Spinal cord (tissue), 10 donors: ENCODE data around the gene LOX. TPM values are rescaled to one million over a fixed set of nuclear protein-coding genes. Genes with fewer than 3 reads are reported as not detected.

Experiments
- DNase-seq, 6 donors: peaks; one replicate each; pipeline versions ENCODE4 v3.0.0 to v3.0.0-alpha.2; 2013 to 2015; ENCODE audit warnings: low spot score in 6 of 6, low read depth in 4 of 6
- H3K27ac ChIP-seq: one replicate; pipeline ENCODE4 v1.5.1; 2013; ENCODE audit warnings: low read depth, low read length, control low read depth
- H3K27me3 ChIP-seq: one replicate; pipeline ENCODE4 v1.6.1; 2013; ENCODE audit warnings: low read length; ENCODE audit not compliant: control insufficient read depth, insufficient read depth
- H3K36me3 ChIP-seq: one replicate; pipeline ENCODE4 v1.6.1; 2013; ENCODE audit warnings: low read length; ENCODE audit not compliant: control insufficient read depth, insufficient read depth
- H3K4me1 ChIP-seq: one replicate; pipeline ENCODE4 v1.6.1; 2013; ENCODE audit warnings: low read length; ENCODE audit not compliant: control insufficient read depth, insufficient read depth
- H3K4me3 ChIP-seq: one replicate; pipeline ENCODE4 v1.5.1; 2013; ENCODE audit warnings: low read depth, low read length, control low read depth
- H3K9me3 ChIP-seq: one replicate; pipeline ENCODE4 v1.6.1; 2013; ENCODE audit warnings: low read length; ENCODE audit not compliant: control insufficient read depth, insufficient read depth
- WGBS: methylation state at CpG from one replicate; pipeline ENCODE4 v1.1.5; 2013; ENCODE audit warnings: missing lambda C conversion rate; ENCODE audit not compliant: insufficient coverage; 5-methylcytosine and 5-hydroxymethylcytosine counted together
- long read RNA-seq, 4 donors: transcript quantifications; one replicate each; lab custom pipeline, GENCODE V29; 2026
- polyA plus RNA-seq, 2 donors: library from polyadenylated mRNA; unstranded; fragments of 120-200 nt; gene quantifications; one replicate each; pipeline ENCODE4 v1.2.1, GENCODE V29; 2013; ENCODE audit not compliant: insufficient read length in 2 of 2
- total RNA-seq, 2 donors: library from RNA; depleted of rRNA in 1 of 2; stranded (reverse); fragments of 120-200 nt in 1 of 2; fragments of >200 nt in 1 of 2; gene quantifications; one replicate each; pipeline versions ENCODE4 v1.2.3 to v1.2.4, GENCODE V29; 2013 to 2014
- donor health status: healthy.

The LOX gene
- 10 to 100 TPM; 22.5 to 88.1 TPM for total RNA-seq
- polyA plus RNA-seq, result 10 to 100 TPM in 1 of 2 donors, 1 to 10 TPM in 1; 10.0 to 18.0 TPM
- long read RNA-seq, donor 1, full-length matches to known transcripts, result 3 of 3 reads
- long read RNA-seq, donor 1, partial matches to known transcripts, result 0 of 3 reads
- long read RNA-seq, donor 1, other reads (novel, unspliced or antisense), result 0 of 3 reads
- long read RNA-seq, donor 2, result 0 reads
- long read RNA-seq, donor 3, full-length matches to known transcripts, result 2 of 2 reads
- long read RNA-seq, donor 3, partial matches to known transcripts, result 0 of 2 reads
- long read RNA-seq, donor 3, other reads (novel, unspliced or antisense), result 0 of 2 reads
- long read RNA-seq, donor 4, full-length matches to known transcripts, result 1 of 1 reads
- long read RNA-seq, donor 4, partial matches to known transcripts, result 0 of 1 reads
- long read RNA-seq, donor 4, other reads (novel, unspliced or antisense), result 0 of 1 reads

- no peaks in the 10 kb centered on the region for H3K36me3 ChIP-seq
- H3K27ac ChIP-seq, result peak within 1 kb of the TSS; percentile 93
- H3K9me3 ChIP-seq, result no peaks in the 10 kb centered on the region
- DNase-seq, result peak in 4 of 6 donors; percentile 18 to 85 (median 62)
- H3K4me1 ChIP-seq, result peaks cover 18% of the 10 kb centered on the region
- peak within 1 kb of the TSS; percentile 68 for H3K4me3 ChIP-seq
- H3K27me3 ChIP-seq, result peaks cover 31% of the 10 kb centered on the region
- WGBS, result 0% methylated on average over 22 of the region's 35 CpGs
These were observed at the start of gene LOX for GRCh38 chr5:122078116-122079110. Gene LOX (minus strand): TSS chr5:122078259. CDS start chr5:122077985, 274 bp downstream.

GRCh38 chr5:122126756-122127321, 48.8 kb upstream of the LOX start:
- H3K27me3 ChIP-seq, result no peaks in the 10 kb centered on the region
- no peaks in the 10 kb centered on the region for H3K36me3 ChIP-seq
- peak in 2 of 6 donors; percentile 60 to 69 for DNase-seq
- 31% methylated on average over 10 of the region's 10 CpGs for WGBS
- H3K4me3 ChIP-seq, result no peak overlapping the region
- H3K27ac ChIP-seq, result peak overlapping the region; percentile 67
- H3K4me1 ChIP-seq, result peaks cover 3% of the 10 kb centered on the region
- no peaks in the 10 kb centered on the region for H3K9me3 ChIP-seq

GRCh38 chr5:122126177-122126755, 48.2 kb upstream of the LOX start:
- Histone ChIP-seq H3K27ac (peak overlapping the region; percentile 67), H3K9me3 (no peaks in the 10 kb centered on the region), H3K4me1 (peaks cover 3% of the 10 kb centered on the region), H3K4me3 (no peak overlapping the region), H3K36me3 (no peaks in the 10 kb centered on the region), H3K27me3 (no peaks in the 10 kb centered on the region)
- WGBS, result 60% methylated on average over 1 of the region's 2 CpGs
- no peak for DNase-seq

GRCh38 chr5:122124766-122125165, 46.7 kb upstream of the LOX start:
- Histone ChIP-seq H3K36me3 (no peaks in the 10 kb centered on the region), H3K4me1 (peaks cover 3% of the 10 kb centered on the region), H3K27ac (no peak overlapping the region), H3K27me3 (no peaks in the 10 kb centered on the region), H3K9me3 (no peaks in the 10 kb centered on the region), H3K4me3 (no peak overlapping the region)
- WGBS, result 83% methylated on average over 1 of the region's 2 CpGs
- DNase-seq, result no peak

GRCh38 chr5:122121479-122122465, 43.7 kb upstream of the LOX start:
- WGBS, result 88% methylated on average over 10 of the region's 11 CpGs

GRCh38 chr5:122120957-122121356, 42.9 kb upstream of the LOX start:
- Histone ChIP-seq H3K9me3 (no peaks in the 10 kb centered on the region), H3K27ac (no peak overlapping the region), H3K4me1 (no peaks in the 10 kb centered on the region), H3K4me3 (no peak overlapping the region), H3K36me3 (no peaks in the 10 kb centered on the region), H3K27me3 (no peaks in the 10 kb centered on the region)
- DNase-seq, result no peak
- WGBS, result 100% methylated on average over 2 of the region's 2 CpGs

More at GRCh38 chr5:122121479-122122465, 43.7 kb upstream of the LOX start:
- no peak overlapping the region for H3K4me3 ChIP-seq
- H3K4me1 ChIP-seq, result no peaks in the 10 kb centered on the region
- no peaks in the 10 kb centered on the region for H3K36me3 ChIP-seq
- no peak overlapping the region for H3K27ac ChIP-seq
- no peak for DNase-seq
- H3K9me3 ChIP-seq, result no peaks in the 10 kb centered on the region
- no peaks in the 10 kb centered on the region for H3K27me3 ChIP-seq

- H3K4me3 ChIP-seq, result no peak overlapping the region
- no peaks in the 10 kb centered on the region for H3K27me3 ChIP-seq
- no peak for DNase-seq
- no peaks in the 10 kb centered on the region for H3K9me3 ChIP-seq
- H3K36me3 ChIP-seq, result no peaks in the 10 kb centered on the region
- H3K27ac ChIP-seq, result no peak overlapping the region
- no peaks in the 10 kb centered on the region for H3K4me1 ChIP-seq
- 100% methylated on average over 2 of the region's 2 CpGs for WGBS
These were observed 42.4 kb upstream of the LOX start for GRCh38 chr5:122120493-122120892.

GRCh38 chr5:122119205-122119604, 41.1 kb upstream of the LOX start:
- Histone ChIP-seq H3K9me3 (no peaks in the 10 kb centered on the region), H3K36me3 (no peaks in the 10 kb centered on the region), H3K4me1 (no peaks in the 10 kb centered on the region), H3K4me3 (no peak overlapping the region), H3K27me3 (no peaks in the 10 kb centered on the region), H3K27ac (no peak overlapping the region)
- no peak for DNase-seq
- 86% methylated on average over 3 of the region's 3 CpGs for WGBS
